ENCODE data around the gene GRHL1.
A peak's percentile ranks its signal among the peaks of the same experiment; 100 is the strongest.

GRHL1 gene

GRCh38 chr2:10047616-10048500 lies 96.4 kb downstream of the GRHL1 start:
- DNase-seq (ENCODE audit: low read depth), result no peak
- TF ChIP-seq CTCF (conservative IDR thresholded peaks at IDR 0.05; ENCODE audit: control insufficient read depth, insufficient read depth, low read depth, low read length), result no peak
- H3K4me3 ChIP-seq (ENCODE audit: control insufficient read depth, low read depth, low read length), result no peak overlapping the region

GRCh38 chr2:10048501-10049171 lies 97.1 kb downstream of the GRHL1 start:
- DNase-seq (ENCODE audit: low read depth), result peak; percentile 71
- no peak overlapping the region for H3K4me3 ChIP-seq (ENCODE audit: control insufficient read depth, low read depth, low read length)
- TF ChIP-seq CTCF (conservative IDR thresholded peaks at IDR 0.05; ENCODE audit: control insufficient read depth, insufficient read depth, low read depth, low read length), result peak; percentile 69

Data from fibroblast of mammary gland (primary cell).